GM12873 (cell line): Measurements from ENCODE around the gene NRTN.

Experiments used
- CTCF ChIP-seq: IDR thresholded peaks from 2 replicates; pipeline ENCODE4 v1.5.1; 2012; ENCODE audit warnings: low read depth, mild to moderate bottlenecking, moderate library complexity, low read length, control low read depth; ENCODE audit not compliant: insufficient read depth; ENCODE audit errors: missing control alignments

NRTN gene

DNA sequence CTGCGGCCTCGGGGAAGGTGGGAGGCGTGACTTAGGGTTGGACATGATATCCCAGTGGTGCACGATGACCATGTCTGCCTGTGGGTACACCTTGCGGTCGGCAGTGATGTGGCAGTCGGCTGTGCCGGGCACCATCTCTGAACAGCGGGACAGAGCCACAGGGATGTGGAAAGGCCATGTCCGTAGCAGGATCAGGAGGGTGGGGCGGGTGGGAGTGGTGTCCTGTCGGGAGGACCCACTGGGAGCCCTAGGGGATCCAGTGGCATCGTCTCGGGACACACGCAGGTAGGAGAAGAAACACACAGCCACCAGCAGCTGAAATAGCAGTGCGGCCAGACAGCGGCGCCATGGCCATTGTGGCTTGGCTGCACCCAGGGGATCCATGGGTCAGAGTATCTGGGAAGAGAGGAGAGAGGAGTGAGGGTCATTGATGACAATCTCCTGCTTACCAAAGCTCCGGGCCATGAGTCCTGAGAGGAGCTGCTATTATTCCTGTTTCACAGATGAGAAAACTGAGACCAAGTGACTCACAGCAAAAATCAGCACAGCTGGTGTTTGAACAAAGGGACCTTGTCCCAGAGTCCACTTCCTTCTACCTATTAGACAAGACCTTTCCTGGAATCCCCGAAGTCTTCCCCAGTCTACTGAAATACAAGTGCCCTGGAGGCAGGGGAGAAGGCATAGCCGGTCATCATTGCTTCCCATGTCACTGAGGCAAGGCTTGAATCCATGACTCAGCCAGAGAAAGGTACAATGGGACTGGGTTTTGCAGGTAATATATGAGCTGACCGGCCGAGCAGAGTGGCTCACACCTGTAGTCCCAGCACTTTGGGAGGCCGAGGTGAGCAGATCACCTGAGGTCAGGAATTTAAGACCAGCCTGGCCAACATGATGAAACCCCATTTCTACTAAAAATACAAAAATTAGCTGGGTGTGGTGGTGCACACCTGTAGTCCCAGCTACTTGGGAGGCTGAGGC, 39.9 kb downstream of the NRTN start:
- TF ChIP-seq CTCF = no peak

GRCh38 chr19:5850189-5850588, 45.3 kb downstream of the NRTN start:
- no peak for TF ChIP-seq CTCF

DNA sequence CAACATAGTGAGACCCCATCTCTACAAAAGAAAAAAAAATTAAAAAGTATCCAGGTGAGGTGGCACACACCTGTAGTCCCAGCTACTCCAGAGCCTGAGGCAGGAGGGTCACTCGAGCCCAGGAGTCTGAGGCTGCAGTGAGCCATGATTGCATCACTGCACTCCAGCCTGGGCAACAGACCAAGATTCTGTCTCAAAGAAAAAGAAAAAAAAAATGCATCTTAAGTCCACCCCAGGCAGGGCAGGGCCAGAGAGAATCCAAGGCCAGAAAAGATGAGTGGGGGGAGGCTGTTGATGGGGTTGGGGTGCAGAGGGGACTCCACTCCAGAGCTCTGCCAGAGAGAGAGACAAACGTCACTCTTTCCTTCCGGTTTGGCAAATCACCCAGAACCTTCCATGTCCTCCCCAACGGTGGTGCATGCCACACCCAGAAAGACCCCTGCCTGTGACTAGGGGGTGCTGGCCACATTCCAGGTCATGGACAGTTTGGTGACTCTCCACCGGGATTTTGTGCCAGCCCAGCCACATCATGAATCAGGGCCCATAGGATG, 46.0 kb downstream of the NRTN start:
- TF ChIP-seq CTCF = no peak

DNA sequence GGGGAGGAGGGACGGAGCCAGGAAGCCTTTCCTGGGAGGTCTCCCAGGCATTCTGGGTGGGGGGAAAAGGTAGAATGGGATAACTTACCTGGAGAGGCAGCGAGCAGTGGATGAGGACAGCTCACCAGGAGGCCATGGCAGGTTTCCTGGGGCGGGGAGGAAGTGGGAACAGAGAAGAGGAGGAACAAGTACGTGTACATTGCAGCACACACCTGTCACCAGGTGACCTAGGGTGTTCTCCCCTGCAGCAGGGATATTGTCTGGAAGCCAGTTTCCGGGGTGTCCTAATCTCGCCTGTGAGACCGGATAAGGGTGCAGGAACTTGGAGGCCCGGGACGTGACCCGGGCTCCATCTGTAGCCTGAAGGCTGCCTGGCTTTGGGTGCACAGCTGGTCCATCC, 46.4 kb downstream of the NRTN start, which contains the start of gene FUT3:
TSS of gene FUT3 (minus strand) at position 148 of the 400 bp plus-strand sequence.
- no peak for TF ChIP-seq CTCF

- TF ChIP-seq CTCF = no peak
Measured at GRCh38 chr19:5857203-5858081, 52.6 kb downstream of the NRTN start.

DNA sequence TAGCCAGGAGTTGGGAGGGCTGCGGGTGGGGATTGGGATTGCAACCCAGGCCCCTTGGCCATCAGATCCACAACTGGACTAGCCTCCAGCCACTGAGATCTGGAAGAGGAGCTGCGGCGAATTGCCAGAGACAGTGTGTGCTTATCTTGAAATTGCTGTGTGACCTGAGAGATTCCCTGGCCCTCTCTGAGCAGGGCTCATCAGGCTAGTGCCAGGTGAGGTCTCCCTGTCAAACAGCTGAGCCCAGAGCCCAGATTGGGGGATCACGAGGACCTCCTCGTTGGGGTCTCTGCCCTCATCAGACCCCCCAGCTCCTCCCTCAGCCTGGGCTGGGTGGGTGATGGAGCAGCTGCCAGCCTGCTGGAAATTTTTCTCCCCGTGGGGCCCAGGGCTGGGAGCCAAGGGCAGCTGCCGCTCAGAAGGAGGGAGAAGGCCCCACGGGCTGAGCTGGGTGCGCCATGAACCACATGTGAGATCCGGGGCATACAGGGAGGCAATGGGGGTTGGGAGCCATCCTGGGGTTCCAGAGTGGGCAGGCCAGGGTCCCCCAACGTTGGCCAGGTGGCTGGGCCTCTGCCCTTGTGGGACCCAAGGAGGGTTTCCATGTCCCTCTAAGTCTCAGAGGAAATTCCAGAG, 58.3 kb downstream of the NRTN start:
- no peak for TF ChIP-seq CTCF
